Muscle of back (tissue), 11 donors: ENCODE measurements around the gene GNG3. TPM values are rescaled to one million over a fixed set of nuclear protein-coding genes. Genes with fewer than 3 reads are reported as not detected.
"Not testable (repeated sequence)": the region's sequence is repeated elsewhere in the genome, so short reads cannot be mapped to it uniquely, and the experiment has no call there.

Source experiments
- DNase-seq, 3 donors: peaks; one replicate each; pipeline versions ENCODE4 v3.0.0 to v3.0.0-alpha.2; 2013
- polyA plus RNA-seq, 10 donors: library from polyadenylated mRNA; unstranded; fragments of 120-200 nt; gene quantifications; one replicate each; pipeline ENCODE4 v1.2.1, GENCODE V29; 2013; ENCODE audit not compliant: insufficient read length in 10 of 10

Gene GNG3
- polyA plus RNA-seq, 10 donors, result 0.35 to 1.5 (median 0.66) TPM; not detected in 3

DNA sequence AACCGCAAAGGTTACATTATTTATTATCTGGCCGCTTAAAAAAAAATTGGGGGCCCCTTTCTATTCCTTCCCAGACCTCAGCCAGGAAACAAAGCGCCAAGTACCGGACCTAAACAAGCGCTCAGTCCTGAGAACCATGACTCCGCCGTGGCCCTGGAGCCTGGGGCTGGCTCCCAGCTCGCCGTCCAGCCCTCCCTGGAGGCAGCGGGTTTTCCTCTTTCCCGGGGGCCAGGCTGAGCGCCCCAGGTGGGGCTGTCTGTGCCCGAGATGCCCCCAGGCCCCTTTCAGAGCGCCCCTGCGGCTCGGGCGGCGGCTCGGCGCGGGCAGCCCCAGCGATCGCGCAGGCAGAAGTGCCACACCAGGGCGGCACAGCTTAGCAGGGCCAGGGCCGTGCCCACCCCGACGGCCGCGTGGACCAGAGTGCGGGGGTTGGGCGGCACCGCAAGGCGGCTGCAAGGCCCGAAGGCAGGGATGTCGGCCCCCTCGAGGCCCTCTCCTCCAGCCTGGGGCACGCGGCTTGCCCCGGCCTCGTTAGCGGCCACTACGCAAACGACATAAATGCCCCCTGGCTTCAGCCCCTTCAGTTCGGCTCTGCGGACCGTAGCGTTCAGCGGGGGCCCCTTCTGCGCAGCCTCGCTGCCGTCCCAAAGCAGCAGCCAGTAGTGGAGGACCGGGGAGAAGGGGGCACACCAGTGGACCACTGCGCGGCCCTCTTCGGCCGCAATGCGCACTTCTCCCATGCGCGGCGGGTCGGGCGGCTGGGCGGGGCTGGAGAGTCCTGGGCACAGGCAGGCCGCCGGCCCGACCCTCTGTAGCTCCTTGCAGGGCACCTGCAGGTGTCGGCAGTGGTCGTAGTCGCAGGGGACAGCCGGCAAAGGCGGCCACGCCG is 19.7 kb upstream of the GNG3 start:
- DNase-seq, result peak in 1 of 3 donors; percentile 67

DNA sequence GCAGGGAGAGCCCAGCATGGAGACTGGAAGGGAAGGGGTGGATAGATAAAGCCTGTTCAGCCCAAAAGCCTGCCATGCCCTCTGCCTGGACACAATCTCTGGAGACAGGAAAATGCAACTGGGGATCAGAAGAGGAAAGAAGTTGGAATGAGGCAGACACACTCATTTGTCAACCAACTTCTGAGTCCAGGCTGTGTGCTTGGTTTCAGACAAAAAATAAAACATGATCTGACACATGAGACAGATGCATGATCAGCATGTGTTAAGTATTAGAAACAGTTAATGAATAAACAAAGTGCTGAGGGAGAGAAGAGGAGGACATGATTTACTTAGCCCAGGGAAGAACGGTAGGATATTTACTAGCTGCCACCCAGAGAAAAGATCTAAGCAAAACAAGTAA is 19.0 kb upstream of the GNG3 start:
- DNase-seq, result peak in 1 of 3 donors; percentile 60

DNA sequence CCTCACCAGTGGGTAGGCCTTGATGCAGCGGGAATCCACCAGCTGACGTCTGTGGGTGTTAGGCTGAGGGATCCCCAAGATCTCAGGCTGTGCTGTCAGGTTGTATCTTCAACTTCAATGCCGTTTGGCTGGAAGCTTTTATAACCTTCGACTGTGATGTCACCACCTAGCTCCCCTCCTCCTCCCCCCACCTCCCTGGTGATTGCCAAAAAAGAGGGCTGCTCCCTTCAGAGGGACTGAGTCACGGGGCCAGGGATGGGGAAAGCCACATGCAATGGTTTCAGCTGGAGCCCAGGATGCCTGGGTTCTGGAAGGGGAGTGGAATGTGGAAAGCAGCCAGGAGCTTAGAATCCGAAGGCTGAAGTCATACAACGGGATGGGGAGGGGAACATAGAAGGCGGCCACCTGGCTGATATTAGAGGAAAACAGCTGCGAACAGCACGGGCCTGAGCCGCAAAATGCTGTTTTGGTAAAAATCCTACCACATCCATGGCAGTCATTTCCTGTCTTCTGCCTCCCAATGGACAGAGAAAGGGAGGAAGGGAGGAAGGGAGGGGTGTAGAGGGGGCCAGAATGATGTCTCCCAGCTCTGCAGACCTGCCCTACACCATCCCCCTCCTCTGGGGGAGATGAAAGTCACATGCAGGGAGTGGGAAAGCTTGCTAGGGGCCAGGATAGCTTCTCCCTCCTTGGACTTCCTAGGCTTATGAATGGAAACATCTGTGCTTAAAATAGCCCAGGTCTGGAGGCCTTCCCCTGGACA is 17.9 kb upstream of the GNG3 start, which contains the start of gene LRRN4CL:
Gene LRRN4CL (minus strand): TSS at position 110 of the 763 bp plus-strand sequence. CDS start 1,022 bp downstream, outside the sequence.
- DNase-seq, result peak; percentile 91 to 96 (median 92)

DNA sequence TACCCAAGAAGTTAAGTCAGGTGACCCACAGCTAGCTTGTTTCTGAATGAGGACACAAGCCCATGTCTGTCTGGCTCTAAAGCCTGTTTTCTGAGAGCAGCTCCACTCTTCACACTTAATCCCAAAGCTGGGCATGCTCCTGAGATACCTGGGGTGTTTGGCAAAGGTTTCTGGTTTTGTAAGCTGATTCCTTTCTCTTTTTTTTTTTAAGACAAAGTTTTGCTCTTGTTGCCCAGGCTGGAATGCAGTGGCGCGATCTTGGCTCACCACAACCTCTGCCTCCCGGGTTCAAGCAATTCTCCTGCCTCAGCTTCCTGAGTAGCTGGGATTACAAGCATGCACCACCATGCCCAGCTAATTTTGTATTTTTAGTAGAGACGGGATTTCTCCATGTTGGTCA is 13.9 kb upstream of the GNG3 start:
- not testable (repeated sequence) for DNase-seq

DNA sequence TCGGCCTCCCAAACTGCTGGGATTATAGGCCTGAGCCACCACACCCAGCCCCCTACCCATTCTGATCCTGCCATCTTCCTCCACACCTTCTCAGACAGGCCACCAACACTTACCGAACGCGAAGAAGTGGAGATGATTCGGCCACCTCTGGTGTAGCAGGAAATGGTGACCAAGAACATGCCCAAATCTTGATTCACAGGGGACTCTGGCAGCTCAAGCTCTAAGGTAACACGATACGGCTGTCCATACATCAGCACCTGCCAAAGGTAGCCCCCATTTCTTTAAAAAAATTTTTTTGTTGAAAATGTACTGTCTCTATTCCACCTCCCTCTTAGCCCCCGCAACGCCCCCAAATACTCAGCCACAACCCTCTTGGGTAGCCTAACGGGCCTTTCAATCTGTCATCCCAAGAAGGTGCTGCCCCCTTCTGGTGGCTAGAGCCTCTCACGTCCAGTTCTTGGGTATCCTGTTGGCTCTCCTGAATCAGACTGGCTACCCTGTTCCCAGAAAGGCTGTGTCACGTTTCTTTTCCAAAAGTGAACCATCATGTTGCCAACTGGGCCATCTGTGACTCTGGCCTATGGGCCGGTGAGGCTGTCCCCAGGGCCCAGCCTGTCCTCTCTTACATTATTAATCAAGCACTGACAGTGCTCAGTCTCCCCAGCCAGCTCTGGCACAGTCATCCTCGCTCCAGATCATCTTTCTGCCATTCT is 12.9 kb upstream of the GNG3 start:
- peak; percentile 76 to 88 (median 84) for DNase-seq

DNA sequence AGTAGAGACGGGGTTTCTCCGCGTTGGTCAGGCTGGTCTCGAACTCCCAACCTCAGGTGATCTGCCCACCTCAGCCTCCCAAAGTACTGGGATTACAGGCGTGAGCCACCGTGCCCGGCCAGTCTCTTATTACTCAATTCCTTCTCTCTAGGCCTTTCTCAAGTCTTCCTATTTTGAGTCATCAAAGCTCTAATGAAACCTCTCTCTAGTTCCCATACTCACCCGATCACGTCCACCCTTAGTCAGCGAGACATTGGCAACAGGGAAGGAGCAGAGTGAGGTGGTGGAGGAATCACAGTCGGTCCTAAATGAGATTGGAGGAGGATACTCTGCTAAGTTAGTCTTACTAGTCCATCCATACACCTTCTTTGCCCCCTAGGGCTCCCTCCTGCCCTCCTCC is 5.2 kb upstream of the GNG3 start:
- DNase-seq, result no peak

DNA sequence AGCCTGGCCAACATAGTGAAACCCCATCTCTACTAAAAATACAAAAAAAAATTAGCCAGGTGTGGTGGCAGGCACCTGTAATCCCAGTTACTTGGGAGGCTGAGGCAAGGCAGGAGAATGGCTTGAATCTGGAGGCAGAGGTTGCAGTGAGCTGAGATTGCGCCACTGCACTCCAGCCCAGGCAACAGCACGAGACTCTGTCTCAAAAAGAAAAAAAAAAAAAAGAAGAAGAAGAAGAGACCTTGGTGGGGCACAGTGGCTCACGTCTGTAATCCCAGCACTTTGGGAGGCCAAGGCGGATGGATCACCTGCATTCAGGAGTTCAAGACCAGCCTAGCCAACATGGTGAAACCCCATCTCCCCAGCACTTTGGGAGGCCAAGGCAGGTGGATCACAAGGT is 3.6 kb upstream of the GNG3 start:
- DNase-seq, result not testable (repeated sequence)

DNA sequence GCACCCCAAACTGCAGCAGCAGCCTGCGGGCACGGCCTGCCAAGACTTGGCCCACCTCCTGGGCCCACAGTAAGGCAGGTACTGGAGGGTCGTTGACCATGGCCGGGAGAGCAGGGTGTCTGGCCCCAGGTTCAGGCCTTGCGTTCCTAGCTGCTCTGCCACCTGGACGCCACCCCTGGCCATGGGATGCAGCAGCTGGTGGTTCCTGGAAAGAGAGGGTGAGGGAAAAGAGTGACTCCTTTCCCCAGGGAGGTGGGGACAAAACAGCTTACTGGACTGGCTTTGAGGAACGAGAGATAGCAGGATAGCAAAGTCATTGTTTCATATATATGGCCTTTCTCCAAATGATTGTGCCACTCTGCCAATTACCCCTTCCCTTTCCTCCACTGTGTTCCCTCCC is 2.1 kb upstream of the GNG3 start:
- no peak for DNase-seq

DNA sequence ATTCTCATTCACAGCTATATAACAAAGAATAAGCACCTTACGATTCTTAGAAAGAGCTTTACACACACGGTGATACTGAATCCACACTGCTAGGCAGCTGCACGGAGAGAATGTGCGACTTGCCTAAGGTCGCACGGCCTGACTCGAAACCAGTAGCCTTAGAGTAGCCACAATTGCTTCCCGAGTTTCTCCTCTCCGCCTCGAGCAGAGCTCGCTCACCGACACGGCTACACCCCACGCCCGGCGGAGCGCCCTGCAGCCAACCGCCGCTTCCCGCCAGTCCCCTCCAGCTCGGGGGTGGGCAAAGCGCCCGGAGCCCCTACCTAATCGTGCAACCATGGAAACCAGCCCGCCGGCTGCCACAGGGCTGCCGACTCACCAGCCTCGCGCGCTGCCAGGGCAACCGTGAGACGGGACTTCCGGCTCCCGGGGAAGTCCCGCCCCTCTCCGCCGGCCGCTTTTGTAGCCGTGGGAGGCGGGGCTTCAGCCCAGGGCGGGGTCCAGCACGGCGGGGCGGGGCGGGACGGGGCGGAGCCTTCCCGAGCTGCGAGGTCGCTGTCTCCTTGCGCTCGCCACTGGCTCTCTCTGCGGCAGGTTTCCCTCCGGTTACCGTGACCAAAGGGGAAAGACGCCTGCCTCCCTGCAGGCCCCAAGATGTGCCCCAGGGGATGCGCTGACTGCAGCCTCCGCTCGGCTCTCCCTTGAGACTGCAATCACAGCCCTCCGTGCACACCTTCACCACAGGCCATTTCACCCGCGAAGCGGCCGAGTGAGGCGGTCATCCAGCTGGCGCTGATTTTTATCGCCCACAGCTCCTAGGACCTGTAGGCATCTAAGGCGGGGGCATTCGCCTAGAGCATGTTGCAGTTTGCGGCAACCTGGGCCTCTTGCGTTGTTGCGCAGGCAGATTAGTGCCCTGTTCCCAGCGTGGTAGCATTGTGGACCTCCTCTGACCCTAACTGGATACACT is 1.3 kb upstream of the GNG3 start:
- peak; percentile 91 to 96 (median 93) for DNase-seq

DNA sequence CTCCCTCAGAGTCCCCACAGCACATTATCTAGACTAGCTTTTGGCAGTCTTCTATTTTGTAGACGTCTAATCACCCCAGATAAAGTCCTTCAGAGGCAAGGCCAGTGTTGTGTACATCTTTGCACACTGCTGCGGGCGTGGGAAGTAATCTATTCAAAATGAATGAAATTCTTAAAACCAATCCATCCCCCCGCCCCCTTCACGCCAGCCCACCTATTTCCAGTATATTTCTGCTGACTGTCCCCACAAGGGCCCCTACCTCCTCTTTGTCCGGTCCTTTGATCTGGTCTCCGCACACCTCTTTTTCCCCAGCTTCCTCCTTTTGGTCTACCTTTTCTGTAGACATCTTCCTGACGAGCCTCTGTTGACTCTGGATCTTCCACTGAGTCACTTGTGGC is 627 bp upstream of the GNG3 start:
- no peak for DNase-seq

DNA sequence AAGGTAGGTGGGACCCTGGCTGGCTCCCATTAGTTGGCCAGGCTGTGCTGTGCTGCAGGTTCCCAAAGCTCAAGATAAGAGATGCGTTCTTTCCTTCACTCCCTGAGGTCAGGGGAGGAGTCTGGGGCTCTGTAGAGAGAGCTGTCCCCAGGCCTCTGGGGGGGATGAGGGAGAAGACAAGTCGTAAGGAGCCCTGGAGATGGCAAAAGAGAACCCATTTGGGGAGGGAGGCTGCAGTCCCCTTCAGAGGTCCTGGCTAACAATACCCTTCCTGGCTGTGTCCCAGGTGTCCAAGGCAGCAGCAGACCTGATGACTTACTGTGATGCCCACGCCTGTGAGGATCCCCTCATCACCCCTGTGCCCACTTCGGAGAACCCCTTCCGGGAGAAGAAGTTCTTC is 916 bp downstream of the GNG3 start:
- DNase-seq, result peak in 1 of 3 donors; percentile 21

DNA sequence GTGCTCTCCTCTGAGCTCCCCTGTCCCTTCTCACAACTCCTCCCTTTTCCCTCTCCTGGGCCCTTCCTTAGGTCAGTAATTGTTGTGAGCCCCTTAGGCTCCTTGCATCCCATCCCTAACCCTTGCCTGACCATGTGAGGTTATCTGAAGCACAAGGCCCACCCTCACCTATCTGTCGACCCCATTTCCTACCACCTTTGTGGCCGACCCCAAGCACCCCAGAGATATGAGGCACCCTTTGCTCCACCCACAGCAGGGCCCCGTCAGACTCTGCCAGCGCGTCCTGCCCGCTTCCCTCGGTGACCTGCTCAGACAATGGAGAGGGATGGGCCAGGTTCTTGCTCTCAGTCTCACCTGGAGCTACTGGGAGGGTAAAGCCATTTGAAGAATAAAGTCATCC is 1.3 kb downstream of the GNG3 start:
- DNase-seq, result no peak

DNA sequence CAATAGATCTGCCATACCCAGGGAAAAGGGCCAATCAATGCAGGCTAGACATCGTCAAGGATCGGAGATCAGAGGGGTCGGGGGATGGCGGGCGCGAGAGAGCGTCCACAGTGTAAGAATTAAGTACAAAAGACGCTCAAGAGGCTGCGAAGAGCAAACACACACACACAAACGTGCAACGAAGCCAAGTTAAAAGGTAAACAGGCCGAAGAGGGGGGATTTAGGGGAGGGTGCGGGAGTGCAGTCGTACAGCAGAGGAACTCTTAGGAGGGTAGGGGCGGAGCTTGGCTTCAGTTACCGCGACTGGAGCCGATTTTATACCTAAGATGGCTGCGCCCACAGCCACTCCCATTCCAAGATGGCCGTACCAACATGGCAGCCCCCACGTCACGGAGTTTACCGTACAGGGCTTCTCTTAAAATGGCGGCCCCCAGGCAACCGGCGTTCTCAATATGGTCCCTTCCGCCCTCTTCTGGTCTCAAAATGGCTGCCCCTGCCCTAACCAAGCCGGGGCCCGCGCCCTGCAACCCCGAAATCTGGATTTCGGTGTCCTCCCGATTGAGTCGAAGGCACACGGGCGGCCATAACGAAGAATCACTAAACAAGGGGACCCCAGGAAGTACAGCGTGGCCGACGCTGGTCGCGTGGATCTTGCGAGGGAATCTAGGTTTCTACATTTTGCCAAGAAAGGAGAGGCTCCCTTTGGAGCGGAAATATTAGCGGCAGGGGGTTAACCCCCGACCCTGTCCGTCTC is 1.9 kb downstream of the GNG3 start:
- peak; percentile 98 to 99 (median 99) for DNase-seq

DNA sequence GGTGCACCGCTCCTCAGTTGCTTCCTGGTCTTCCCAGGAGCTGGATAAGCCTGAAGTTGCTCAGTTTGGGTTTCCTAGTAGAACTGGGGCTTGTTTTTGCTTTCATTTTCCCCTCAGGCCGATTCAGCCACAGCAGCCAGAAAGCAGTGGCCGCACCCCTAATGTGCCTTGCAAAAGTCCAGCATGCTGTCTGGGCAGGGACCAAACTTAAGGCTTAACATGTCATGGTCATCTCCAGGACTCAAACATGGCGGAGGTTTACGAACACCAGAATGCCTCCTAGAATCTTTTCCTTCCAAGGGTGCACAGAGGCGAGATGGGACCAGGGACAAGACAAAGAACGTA is 2.5 kb downstream of the GNG3 start:
- no peak for DNase-seq

DNA sequence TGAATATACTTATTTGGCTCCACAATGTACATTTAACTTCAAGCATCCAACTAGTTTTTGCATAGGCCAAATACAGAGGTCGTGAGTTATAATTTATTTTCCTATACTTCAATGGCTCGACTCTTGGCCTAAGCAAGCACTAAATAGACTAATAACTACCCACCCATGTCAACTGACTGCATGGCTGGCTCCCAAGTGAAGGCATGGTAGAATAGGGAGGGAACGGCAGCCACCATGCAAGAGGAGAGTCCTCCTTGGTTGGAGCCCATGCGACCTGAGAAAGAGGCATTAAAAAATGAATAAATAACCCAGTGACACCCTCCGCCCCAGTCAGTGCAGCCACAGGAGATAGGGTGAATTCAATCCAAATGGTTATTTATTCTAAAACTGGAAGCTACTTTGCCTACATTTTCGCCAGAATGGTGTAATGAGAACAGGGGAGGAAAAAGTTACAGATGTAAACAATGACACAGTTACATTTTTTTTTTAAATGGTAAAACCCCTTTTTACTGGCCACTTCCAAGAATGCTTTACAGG is 4.9 kb downstream of the GNG3 start:
- no peak for DNase-seq

DNA sequence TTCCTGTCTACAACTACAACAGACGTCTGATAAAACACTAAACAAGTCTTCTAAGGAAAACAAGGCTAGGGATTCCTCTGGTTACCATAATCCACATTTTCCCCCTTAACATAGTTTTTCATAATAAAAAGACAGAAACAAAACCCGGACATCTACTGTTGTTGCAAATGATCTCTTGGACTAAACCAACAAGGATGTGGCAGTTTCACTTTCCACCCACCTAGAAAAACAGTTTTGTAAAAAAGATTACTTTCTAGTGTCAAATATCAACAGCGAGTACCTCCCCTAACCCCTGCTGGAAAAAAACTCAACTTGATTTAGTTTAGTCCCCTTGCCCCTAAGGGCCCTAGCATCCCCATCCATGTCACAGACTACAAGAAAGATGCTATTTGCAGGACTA is 5.4 kb downstream of the GNG3 start:
- DNase-seq, result no peak

DNA sequence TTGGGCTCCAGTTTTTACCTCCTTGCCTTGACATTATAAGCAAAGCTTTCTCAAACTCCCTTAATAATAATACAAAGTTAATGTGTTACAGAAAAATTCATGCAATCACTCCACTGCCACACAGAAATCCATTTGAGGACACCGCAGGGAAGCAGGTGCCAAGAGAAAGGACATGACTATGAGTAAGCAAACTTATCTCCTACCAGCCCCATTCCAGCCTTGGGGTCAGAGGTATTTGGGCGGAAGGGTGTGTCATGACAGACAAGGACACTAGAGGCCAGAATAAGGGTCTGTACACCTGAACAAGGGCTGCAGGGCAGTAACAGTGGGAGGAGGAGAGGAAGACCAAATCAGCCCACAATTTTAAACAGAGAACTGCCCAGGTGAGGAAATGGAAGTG is 5.9 kb downstream of the GNG3 start:
- DNase-seq, result no peak

DNA sequence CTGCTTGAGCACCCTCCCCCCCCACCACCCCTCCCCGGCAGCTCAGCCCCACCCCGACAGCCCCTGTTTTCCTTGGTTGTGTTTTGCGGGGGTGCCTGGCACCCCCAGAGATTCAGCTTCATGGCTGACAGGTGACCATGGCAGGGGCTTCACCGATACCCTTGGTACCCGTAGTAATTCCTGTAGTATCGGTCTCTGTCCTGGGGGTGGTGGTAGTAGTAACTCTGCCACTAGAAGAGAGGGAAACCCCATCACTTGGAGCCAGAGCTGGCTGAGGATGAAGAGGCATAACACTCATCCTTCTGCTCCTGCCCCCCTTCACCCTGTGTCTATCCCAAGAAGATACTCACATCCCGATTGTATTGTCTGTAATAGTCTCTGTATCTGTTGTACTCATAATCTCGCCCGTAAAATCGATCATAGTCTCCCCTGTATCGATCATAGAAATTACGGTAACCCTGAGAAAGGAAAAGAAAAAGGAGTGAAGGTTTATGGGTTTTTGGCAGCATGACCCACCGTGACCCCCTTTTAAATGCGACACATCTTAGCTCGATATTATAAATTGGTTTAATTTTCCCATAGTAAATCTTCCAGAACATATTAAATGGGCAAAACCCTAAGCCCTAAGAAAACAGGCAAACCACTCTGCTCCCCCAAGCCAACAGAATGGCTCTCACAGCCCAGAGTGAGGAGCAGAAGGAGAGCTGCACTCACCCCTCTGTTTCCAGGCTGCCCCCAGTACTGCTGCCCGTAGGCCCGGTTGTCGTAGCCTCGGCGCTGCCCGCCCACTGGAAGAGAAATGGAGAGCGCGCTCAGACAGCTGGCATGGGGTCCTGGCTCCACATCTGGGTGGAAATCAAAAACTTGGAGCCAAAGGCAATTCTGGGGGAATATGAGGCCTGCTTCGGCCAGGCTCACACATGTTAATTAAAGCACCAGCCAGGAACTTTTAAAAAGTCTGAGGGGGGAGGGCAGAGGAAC is 8.0 kb downstream of the GNG3 start:
- DNase-seq, result no peak

DNA sequence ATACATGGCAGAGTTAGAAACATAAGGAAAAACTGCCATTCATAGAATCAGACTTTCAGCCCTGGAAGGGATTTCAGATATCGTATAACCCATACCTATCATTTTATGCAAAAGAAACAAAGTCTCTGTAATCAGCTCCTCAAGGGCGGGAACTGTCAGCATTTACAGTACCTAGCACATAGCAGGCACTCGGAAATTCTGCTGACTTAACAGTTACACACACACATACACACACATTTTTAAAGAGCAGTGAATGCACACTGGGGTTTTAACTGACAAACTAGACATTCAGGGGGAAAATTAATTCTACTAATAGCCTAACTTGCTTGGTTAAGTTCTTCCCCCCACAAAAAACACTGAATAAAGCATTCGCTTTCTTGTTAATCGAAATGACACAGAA is 8.7 kb downstream of the GNG3 start:
- no peak for DNase-seq
